NCI-H146 treated with DMSO at 0.1 percent for 48 hours (cell line): ENCODE data around the gene STK31.
"Not testable (repeated sequence)": the region's sequence is repeated elsewhere in the genome, so short reads cannot be mapped to it uniquely, and the experiment has no call there.

ENCODE experiments used
- DNase-seq: peaks from one replicate; lab custom pipeline; 2025; ENCODE audit not compliant: unreplicated experiment; lab: John Stamatoyannopoulos, UW

The STK31 gene, protein sequence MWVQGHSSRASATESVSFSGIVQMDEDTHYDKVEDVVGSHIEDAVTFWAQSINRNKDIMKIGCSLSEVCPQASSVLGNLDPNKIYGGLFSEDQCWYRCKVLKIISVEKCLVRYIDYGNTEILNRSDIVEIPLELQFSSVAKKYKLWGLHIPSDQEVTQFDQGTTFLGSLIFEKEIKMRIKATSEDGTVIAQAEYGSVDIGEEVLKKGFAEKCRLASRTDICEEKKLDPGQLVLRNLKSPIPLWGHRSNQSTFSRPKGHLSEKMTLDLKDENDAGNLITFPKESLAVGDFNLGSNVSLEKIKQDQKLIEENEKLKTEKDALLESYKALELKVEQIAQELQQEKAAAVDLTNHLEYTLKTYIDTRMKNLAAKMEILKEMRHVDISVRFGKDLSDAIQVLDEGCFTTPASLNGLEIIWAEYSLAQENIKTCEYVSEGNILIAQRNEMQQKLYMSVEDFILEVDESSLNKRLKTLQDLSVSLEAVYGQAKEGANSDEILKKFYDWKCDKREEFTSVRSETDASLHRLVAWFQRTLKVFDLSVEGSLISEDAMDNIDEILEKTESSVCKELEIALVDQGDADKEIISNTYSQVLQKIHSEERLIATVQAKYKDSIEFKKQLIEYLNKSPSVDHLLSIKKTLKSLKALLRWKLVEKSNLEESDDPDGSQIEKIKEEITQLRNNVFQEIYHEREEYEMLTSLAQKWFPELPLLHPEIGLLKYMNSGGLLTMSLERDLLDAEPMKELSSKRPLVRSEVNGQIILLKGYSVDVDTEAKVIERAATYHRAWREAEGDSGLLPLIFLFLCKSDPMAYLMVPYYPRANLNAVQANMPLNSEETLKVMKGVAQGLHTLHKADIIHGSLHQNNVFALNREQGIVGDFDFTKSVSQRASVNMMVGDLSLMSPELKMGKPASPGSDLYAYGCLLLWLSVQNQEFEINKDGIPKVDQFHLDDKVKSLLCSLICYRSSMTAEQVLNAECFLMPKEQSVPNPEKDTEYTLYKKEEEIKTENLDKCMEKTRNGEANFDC

DNA sequence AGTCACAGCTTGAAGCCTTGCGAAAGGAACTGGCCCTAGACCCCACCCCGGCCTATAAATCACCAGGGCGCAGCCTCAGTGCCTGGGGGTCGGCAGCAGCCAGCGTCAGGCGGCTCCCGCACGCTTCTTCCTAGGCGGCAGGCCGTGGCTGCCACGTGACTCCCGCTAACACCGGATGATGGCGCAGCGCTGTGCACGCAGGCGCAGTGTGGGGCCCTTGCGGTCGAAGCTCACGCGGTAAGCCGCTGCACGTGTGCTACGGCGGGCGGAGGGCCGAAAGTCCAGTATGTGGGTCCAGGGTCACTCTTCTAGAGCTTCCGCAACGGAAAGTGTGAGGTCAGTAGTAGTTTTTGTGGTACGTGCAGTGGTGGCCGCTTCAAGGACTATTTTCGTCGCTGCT is at the start of gene STK31:
Gene STK31, plus strand, starts transcription at position 220 of the 400 bp plus-strand sequence. Its CDS starts 67 bp downstream, at position 287.
- DNase-seq: no peak

DNA sequence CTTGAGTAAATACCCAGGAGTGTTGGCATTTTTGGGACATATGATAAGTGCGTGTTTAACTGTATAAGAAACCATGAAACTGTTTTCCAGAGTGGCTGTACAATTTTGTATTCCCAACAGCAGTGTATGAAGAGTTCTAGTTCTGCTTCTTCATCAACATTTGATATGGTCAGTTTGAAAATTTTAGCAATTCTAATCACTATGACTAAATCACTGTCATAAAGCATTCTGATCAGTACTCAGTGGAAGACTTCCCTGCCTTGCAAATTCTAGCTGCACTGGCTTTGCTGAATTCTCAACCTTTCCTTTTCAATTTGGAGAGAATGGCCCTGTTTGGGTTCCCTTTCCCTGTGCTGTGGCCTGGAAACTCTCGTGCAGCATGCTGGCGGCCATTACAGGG is 48.6 kb upstream of the STK31 start:
- no peak for DNase-seq

DNA sequence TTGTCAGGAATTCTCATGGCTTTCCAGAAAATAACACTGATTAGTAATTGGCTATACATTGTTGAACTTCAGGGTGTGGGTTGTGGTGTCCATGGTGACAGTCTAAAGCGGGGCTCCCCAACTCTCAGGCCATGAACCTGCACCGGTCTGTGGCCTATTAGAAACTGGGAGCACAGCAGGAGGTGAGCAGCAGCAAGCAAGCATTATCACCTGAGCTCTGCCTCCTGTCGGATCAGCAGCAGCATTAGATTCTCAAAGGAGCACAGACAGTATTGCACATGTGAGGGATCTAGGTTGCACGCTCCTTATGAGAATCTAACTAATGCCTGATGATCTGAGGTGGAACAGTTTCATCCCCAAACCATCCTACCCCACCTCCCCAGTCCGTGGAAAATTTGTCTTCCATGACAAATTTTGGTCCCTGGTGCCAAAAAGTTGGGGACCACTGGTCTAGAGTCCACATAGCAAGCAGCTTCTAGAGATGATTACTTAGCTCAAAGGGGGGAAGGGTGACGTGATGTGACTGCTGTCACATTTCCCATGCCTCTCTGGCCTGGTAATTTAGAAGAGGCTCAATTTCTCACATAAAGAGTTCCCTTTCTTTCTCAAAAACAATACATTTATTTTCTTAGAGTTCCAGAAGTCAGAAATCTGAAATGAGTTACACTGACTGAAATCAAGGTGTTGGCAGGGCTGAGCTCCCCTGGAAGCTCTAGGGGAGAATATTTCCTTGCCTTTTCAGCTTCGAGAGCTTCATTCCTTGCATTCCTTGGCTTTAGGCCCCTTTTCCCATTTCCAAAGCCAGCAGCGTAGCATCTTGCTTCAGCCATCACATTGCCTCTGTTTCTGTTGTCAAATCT is 47.7 kb upstream of the STK31 start:
- no peak for DNase-seq

DNA sequence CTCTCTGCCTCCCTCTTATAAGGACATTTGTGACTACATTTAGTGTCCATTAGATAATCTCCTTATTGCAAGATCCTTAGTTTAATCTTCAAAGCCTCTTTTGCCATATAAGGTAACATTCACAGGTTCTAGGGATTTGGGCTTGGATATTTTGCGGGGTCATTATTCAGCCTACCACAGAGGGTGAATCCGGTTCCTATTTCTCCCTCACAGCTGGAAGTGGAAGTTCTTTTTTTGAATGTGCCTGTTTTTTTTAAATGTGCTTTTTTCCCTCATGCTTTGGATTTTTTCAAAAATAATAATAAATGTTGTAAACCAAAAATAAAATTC is 47.1 kb upstream of the STK31 start:
- DNase-seq: no peak

DNA sequence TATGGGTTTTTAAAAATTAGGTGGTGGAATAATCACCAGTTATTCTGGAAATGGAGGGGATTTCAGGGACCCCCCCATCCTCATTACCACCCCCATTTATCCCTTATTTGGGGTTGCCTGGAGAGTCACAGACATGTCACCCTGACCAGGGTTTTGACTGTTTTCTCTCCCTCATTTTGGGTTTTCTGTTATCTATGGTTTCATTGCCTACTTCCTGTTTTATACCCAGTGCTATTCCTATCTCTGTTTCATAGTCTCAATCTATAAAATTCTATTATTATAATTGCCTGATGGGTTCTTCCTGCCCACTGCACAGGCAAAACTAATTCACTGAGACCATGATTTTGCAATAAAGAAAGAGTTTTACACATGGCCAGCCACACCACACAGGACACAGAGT is 45.9 kb upstream of the STK31 start:
- DNase-seq: no peak

DNA sequence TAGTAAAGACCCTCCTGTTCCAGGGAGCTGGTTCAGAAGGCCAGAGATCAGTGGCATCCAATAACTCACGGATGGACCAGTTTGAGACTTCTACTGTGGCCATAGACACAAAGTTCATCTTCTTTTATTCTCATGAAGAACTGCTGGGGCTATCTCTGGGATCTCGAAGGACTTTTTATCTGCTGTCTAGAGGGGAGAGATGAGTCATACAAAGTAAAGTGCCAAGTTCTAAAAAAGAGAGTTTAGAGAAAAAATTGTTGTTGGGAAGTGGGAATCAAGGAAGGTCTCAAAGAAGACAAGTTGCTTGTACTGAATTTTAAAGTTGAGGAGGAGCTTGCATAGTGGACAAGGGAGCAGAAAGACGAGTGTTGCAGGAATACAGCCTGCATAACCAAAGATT is 38.0 kb upstream of the STK31 start:
- DNase-seq: no peak

DNA sequence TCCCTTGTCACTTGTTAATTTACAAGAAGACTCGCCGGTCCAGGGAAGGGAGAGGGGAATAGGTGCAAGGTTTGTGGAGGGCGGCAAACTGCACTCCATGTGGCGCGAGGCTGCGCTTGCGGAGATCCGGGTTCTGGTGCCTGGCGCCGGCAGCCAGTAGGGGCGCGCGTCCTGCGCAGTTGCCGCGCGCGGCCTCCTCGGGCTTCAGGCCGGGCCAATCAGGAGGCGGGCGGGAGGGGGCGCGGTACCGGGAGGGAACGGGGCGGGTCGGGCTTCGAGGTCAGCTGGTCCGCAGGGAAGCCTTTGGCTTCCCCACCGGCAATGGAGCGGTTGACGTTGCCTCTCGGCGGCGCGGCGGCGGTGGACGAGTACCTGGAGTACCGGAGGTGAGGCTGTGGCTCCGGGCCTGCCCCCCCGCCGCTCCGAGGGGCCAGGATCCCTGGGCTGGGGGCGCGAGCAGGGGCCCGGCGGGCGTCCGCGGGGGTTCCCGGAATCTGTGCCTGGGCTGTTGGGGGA is 30.1 kb upstream of the STK31 start, which contains the start of gene FAM221A:
Gene FAM221A, plus strand, starts transcription at position 302 of the 516 bp plus-strand sequence. Its CDS starts 20 bp downstream, at position 322.
- peak; percentile 76 for DNase-seq

DNA sequence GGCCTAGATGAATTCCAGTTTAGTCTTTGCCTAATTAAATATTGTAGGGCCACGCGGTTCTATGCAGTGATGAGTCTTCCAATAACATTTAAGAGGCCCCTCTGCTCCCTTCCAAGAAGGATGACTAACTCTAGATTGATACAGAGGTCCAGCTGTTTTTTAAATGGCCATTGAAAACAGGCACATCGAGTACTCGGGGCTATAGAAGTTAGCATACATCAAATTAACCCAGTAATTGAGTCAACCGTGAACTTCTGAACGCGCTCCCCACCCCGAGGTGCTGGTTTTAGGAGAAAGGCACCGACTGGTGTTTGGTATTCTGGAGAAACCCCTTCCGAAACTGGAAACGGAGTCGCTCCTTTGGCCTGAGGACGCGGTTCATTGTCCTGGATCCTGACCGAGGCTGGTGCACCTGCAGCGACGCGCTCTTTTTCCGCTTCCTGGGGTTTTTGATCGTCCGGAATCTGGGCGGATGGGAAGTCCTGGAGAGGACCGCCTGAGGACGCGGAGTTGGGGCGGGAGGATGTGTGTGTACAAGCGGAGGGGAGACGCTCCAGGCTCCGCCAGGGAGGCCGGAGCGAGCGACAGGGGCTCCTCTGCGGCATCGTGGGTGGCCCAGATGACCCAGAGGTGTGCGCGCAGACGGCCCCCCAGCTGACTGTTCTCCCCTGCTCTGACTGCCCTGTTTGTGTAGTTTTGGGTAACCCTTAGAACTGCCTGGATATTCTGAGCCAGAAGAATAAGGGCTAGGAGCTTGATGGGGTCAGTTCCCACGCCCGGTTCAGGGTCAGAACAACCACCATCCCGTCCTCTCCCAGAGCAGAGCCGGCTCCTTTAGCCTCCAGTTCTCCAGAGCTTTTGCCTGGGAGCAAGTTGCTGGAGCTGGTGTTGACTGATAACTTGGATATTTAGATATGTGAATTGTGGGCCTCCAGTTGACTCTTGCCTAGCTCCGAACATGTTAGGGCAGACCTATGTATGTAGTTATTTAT is 29.3 kb upstream of the STK31 start:
- DNase-seq: peak; percentile 70

DNA sequence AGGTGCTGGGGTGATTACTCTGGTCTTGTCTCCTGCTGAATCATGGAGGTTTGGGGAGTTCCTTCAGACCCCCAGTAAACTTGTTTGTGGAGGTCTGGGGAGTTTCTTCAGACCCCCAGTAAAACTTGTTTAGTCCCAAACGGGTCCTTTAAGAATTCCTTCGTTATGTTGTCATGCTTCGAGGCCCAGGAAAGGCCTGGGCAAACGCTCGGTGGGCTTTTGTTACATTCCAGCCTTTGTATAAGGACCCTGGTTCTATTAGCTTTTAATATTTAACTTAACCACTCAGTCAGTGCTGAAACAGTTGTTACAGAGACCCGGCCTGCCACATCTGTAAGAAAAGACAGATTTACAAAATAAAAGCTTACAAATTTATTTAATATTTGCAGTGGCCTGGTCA is 26.0 kb upstream of the STK31 start:
- not testable (repeated sequence) for DNase-seq

DNA sequence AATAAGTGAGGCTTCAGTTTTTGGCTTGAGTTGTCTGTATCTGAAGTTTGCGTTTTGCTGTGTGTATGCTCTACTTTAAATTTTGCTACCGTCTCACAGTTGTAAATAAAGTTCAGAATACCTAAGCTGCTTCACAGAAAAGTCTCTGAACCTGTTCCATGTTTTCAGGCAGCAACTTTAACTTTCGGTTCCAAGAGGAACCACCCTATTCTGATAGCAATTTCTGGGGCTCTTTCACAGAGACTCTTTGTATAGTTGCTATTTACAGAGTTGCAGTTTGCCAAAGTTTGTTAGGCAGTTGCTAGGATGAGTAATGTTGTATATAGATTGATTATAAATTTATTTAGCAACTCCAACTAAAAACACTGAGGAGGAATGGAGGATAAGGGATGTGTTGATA is 24.3 kb upstream of the STK31 start:
- no peak for DNase-seq

DNA sequence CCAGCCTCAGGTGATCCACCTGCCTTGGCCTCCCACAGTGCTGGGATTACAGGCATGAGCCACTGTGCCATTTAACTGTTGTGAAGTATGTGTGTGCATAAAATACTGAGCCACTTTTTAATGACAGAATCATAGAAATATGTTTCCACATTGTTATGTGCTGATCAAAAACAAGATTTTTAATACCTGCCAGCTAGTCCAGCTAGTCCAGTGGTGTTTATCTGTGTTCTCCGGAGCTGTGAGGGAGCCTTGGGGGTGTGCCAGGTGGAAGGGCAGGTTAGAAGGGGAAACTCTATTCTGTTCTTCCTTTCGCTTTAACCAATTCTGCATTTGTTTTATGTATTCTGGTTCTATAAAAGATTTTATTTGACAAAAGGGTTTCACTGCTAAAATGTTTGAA is 23.0 kb upstream of the STK31 start:
- no peak for DNase-seq

DNA sequence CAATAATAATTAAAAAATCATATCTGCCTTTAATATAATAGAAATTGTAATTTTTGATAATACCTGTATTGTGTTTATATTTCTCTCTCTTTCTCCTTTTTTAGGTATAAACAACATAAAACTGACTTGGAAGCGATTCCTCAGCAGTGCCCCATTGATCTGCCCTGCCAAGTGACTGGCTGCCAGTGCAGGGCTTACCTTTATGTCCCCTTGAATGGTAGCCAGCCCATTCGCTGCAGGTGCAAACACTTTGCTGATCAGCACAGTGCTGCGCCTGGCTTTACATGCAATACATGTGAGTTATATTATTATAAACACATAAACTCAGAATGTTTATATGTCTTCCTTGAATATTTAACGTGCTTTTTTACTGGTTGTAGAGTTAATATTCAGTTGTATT is 20.9 kb upstream of the STK31 start:
- no peak for DNase-seq

DNA sequence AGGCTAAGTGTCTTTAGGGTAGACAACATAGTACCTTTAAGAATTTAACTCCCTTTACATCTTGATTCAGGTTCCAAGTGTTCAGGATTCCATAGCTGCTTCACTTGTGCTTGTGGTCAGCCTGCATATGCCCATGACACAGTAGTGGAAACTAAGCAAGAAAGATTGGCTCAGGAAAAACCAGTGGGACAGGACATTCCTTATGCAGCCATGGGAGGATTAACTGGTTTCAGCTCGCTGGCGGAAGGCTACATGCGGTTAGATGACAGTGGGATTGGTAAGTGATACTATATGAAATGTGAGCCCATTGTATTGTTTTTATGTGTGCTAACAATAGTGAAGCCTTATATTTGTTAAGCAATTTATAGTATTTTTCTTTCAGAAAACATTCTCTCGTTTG is 18.7 kb upstream of the STK31 start:
- DNase-seq: no peak

DNA sequence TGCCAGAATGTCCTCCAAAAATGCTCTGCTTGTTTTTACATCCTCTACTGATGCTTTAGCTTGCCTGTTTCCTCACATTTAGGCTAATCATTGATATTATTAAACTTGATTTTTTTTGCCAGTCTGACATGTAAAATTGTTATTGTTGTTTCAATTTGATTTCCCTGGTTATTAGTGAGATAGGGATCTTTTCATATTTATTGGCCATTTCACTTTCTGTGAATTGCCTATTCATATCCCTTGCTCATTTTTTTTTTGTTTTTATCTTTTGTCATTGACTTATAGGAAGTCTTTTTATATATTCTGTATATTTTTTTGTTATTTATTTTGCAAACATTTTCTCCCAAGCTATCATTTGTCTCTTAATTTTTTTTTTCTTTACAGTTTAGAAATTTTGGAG is 16.8 kb upstream of the STK31 start:
- DNase-seq: no peak

DNA sequence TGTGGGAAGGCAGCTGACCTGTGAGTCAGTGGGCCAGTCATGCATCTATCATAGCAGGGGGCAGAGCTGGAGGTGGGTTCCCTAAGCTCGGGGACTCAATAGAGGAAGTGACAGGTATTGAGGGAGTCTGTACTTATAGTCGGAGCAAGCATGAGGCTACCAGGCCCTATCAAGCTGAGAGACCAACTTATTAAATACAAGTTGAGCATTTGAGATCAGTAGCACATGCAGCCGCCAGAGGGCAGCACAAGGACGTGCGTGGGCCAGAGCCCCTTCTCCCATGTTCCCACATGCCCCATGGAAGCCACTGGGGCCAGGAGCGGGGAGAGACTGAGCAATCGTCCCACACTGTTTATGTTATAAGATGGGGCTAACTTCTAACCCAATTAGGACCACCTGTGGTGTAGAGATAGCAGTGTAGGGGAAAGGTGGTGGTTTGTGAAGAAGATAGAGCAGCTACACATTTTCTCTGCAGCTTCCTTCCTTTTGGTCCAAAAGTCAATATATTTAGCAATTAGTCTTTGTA is 13.0 kb upstream of the STK31 start:
- peak; percentile 40 for DNase-seq

DNA sequence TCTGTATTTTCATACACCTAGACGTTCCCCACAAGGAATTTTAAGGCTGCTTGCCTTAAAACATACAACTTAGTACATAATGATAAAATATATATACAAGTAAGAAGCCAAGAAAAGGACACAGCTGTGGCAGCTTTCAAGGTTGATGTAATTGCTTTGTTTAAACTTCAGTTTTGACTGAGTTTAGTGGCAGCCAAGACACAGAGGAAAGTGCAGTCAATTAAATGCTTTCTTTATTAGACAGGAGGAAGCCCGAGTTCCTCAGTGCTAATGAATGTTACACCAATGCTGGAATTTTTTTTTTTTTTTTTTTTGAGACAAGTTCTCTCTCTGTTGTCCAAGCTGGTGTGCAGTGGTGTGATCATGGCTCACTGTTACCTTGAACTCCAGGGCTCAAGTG is 11.2 kb upstream of the STK31 start:
- DNase-seq: no peak

DNA sequence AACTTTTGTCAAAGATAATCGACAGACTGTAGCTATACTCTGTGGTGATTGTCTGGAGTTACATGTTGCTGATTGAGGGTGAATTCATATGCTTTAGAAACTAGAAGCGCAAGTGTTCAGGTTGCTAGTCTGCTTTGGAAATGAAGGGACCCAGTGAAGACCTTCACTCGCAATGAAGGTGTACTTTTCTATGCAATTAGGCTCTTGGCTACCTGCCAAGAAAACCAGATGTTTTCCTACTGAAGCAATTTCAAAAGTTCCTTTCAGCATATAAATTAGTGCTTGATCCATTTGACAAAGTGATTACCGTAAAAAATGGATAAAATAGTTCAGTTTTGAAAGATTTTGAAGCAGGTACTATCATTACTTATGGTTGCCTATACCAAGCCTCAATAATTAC is 10.0 kb upstream of the STK31 start:
- DNase-seq: peak; percentile 38

DNA sequence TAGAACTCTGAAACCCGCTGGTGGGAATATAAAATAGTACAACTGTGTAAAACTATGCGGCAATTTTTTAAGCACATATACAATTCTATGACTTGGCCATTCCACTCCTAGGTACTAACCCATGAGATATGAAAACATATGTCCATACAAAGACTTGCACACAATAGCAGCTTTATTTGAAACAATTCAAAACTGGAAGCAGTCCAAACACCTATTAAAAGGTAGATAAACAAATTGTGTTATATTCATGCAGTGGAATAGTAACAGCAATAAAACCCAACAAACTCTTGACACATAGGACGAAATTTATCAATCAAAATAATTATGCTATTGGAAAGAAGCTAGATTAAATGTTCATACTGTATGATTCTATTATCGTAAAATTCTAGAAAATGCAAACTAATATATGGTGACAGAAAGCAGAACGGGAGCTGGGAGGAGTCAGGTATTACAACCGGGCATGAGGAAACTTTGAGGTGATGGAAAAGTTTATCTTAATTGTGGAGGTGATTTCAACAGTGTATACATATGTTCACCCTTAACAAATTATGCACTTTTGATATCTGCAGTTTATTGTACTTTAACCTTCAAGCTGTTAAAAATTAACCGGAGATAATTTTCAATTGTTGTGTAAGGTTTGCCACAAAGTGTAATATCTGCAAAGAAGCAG is 803 bp upstream of the STK31 start:
- no peak for DNase-seq
